Measurements from ENCODE around the gene LYZL6. TPM values are rescaled to one million over a fixed set of nuclear protein-coding genes. Genes with fewer than 3 reads are reported as not detected.

Gene LYZL6
- total RNA-seq, 1 donor from 2014 or later = not detected

DNA sequence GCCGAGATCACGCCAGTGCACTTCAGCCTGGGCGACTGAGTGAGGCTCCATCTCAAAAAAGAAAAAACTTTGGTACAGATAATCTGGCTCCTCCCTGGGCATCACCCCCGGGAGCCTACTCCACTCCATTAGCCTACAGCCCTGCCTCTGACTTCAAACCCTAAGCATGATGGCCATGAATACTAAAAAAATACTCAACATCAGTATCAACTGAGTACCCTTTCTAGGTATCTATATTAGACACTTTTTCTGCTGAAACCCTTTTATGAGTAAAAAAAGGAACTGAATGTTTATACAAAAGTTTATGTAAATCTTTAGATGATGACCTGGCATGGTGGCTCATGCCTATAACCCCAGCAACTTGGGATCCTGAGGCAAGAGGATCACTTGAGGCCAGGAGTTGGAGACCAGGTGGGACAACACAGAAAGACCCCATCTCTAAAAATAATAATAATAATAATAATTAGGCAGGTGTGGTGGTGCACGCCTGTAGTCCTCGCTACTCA lies 19.9 kb downstream of the LYZL6 start:
- Mint-ChIP-seq H3K36me3 (ENCODE audit: insufficient read depth) (peaks cover 3% of the 10 kb centered on the region), H3K4me3 (ENCODE audit: low read depth) (no peak overlapping the region), H3K27ac (no peak overlapping the region), H3K4me1 (ENCODE audit: low read depth) (no peaks in the 10 kb centered on the region), H3K9me3 (ENCODE audit: low read depth) (no peaks in the 10 kb centered on the region), H3K27me3 (no peaks in the 10 kb centered on the region)
- DNase-seq (ENCODE audit: low spot score, unreplicated experiment) = no peak
- TF ChIP-seq, protein P1, sequence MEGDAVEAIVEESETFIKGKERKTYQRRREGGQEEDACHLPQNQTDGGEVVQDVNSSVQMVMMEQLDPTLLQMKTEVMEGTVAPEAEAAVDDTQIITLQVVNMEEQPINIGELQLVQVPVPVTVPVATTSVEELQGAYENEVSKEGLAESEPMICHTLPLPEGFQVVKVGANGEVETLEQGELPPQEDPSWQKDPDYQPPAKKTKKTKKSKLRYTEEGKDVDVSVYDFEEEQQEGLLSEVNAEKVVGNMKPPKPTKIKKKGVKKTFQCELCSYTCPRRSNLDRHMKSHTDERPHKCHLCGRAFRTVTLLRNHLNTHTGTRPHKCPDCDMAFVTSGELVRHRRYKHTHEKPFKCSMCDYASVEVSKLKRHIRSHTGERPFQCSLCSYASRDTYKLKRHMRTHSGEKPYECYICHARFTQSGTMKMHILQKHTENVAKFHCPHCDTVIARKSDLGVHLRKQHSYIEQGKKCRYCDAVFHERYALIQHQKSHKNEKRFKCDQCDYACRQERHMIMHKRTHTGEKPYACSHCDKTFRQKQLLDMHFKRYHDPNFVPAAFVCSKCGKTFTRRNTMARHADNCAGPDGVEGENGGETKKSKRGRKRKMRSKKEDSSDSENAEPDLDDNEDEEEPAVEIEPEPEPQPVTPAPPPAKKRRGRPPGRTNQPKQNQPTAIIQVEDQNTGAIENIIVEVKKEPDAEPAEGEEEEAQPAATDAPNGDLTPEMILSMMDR (IDR thresholded peaks at IDR 0.05; ENCODE audit: unreplicated experiment) = no peak

DNA sequence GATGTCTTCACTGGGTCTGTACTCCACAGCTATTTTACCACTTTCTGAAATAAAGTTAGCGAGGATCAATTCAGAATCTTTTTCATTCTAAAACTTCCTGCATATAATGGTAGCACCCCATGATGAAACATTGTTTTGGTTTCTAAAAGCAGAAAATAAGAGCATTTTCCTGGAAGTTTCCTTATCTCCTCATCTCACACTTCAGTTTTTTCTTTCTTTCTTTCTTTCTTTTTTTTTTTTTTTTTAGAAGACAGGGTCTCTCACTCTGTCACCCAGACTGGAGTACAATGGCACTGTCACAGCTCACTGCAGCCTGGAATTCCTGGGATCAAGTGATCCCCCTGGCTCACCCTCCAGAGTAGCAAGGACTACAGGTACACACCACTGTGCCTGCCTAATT lies 23.3 kb downstream of the LYZL6 start:
- H3K9me3 Mint-ChIP-seq (ENCODE audit: low read depth) = no peaks in the 10 kb centered on the region
- H3K36me3 Mint-ChIP-seq (ENCODE audit: insufficient read depth) = peaks cover 4% of the 10 kb centered on the region
- TF ChIP-seq, protein P1 (IDR thresholded peaks at IDR 0.05; ENCODE audit: unreplicated experiment) = no peak
- no peak for DNase-seq (ENCODE audit: low spot score, unreplicated experiment)
- no peaks in the 10 kb centered on the region for H3K27me3 Mint-ChIP-seq
- H3K4me3 Mint-ChIP-seq (ENCODE audit: low read depth) = no peak overlapping the region
- H3K27ac Mint-ChIP-seq = no peak overlapping the region
- H3K4me1 Mint-ChIP-seq (ENCODE audit: low read depth) = no peaks in the 10 kb centered on the region

DNA sequence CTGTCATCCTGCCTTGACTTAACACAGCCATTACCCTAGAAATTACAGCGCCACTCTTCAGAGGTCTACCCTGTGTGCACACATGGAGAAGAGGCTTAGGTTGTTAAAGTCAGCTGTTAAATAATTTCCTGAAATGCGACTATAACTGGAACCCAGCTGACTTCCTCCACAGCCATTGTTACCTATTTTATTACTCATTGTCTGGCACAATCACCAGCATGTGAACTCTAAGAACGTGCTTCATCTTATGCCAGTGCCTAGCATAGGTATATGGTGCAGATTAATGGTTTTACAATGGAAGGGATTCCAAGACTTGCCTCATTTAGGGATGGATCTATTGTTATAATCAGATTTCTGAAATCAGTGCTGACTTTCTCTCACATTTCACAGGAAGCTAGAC lies 24.8 kb downstream of the LYZL6 start:
- Mint-ChIP-seq H3K4me3 (ENCODE audit: low read depth) (no peak overlapping the region), H3K27me3 (no peaks in the 10 kb centered on the region), H3K4me1 (ENCODE audit: low read depth) (no peaks in the 10 kb centered on the region), H3K9me3 (ENCODE audit: low read depth) (peaks cover 5% of the 10 kb centered on the region), H3K27ac (no peak overlapping the region), H3K36me3 (ENCODE audit: insufficient read depth) (peaks cover 4% of the 10 kb centered on the region)
- TF ChIP-seq, protein P1 (IDR thresholded peaks at IDR 0.05; ENCODE audit: unreplicated experiment) = no peak
- no peak for DNase-seq (ENCODE audit: low spot score, unreplicated experiment)

DNA sequence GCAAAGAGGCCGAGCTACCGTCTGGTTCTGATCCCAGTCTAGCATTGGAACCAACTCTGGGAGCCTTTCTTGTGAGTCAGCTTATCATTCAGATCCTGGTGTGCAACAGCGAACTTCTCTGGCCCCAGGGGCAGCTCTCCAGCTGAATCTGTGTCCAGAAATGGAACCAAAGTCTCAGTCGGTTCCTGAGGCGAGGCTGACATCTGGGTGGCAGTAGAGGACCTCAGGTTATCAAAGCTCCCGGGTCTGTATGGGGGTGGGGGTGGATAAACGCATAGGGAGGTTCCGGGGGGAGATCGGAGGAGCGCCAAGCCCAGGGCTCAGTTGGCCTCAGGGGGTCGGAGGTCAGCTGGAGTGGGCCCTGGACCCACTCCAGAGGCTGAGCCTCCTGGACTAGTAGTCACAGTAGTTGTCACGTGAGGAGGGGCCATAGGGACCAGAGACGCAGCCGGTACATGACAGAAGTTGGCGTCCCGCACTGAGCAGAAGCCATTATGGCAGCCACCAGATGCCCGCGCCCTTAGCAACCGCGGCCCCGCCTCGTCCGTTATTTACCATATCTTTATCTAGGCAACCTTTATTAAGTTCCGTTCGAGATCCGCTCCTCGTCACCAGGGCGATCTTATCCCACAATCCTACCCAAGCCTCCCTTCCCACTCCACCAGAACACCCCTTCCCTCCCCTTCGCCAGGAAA lies 25.8 kb downstream of the LYZL6 start:
- Mint-ChIP-seq H3K4me1 (ENCODE audit: low read depth) (no peaks in the 10 kb centered on the region), H3K36me3 (ENCODE audit: insufficient read depth) (peaks cover 4% of the 10 kb centered on the region), H3K9me3 (ENCODE audit: low read depth) (peaks cover 5% of the 10 kb centered on the region), H3K27ac (no peak overlapping the region), H3K4me3 (ENCODE audit: low read depth) (no peak overlapping the region), H3K27me3 (no peaks in the 10 kb centered on the region)
- no peak for DNase-seq (ENCODE audit: low spot score, unreplicated experiment)
- TF ChIP-seq, protein P1 (IDR thresholded peaks at IDR 0.05; ENCODE audit: unreplicated experiment) = no peak

DNA sequence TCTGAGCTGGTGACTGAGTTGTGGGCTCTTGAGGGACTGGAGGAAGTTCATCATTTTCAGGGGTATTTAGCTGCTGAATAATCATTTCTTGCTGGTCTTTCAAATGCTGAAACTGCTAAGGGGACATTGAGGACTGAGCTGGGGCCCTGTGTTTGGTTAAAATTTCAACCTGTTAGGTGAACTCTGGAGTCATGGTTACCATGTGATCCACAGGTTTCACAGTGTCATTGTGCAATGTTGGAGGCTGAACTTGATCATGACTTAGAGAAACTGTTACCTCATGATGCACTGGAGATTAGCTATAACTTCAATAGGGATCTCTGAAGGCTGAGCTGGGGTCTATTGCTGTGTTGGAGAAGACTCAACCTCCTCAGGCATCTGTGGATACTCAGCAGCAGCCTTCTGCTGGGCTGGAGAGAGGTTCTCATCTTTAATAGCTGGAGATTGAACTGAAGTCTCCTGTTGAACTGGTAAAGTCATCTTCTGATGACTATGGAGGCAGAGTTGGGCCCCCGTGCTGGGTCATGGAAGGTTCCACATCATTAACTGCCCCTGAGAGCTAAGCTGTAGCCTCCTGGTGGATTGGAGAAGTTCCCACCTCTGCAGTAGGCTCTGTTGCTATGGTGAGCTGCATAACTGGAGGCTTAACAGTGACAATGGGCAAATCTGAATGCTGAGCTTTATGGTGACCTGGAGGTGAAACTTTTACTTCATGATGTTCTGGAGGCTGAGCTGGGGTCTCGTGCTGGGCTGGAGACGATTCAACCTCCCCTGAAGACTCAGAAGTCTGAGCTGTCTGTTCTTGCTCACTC lies 28.2 kb downstream of the LYZL6 start:
- Mint-ChIP-seq H3K27me3 (no peaks in the 10 kb centered on the region), H3K9me3 (ENCODE audit: low read depth) (peaks cover 8% of the 10 kb centered on the region), H3K27ac (no peak overlapping the region), H3K4me3 (ENCODE audit: low read depth) (no peak overlapping the region), H3K36me3 (ENCODE audit: insufficient read depth) (peaks cover 4% of the 10 kb centered on the region), H3K4me1 (ENCODE audit: low read depth) (no peaks in the 10 kb centered on the region)
- no peak for DNase-seq (ENCODE audit: low spot score, unreplicated experiment)
- TF ChIP-seq, protein P1 (IDR thresholded peaks at IDR 0.05; ENCODE audit: unreplicated experiment) = no peak

Data from progenitor cell of endocrine pancreas (in vitro differentiated cells).